NCI-H1105 treated with DMSO at 0.1 percent for 48 hours (cell line): ENCODE measurements around the gene TMOD3.
"Not testable (repeated sequence)": the region's sequence is repeated elsewhere in the genome, so short reads cannot be mapped to it uniquely, and the experiment has no call there.

ENCODE experiments used
- DNase-seq: peaks from one replicate; lab custom pipeline; 2025; lab: John Stamatoyannopoulos, UW

Gene TMOD3

DNA sequence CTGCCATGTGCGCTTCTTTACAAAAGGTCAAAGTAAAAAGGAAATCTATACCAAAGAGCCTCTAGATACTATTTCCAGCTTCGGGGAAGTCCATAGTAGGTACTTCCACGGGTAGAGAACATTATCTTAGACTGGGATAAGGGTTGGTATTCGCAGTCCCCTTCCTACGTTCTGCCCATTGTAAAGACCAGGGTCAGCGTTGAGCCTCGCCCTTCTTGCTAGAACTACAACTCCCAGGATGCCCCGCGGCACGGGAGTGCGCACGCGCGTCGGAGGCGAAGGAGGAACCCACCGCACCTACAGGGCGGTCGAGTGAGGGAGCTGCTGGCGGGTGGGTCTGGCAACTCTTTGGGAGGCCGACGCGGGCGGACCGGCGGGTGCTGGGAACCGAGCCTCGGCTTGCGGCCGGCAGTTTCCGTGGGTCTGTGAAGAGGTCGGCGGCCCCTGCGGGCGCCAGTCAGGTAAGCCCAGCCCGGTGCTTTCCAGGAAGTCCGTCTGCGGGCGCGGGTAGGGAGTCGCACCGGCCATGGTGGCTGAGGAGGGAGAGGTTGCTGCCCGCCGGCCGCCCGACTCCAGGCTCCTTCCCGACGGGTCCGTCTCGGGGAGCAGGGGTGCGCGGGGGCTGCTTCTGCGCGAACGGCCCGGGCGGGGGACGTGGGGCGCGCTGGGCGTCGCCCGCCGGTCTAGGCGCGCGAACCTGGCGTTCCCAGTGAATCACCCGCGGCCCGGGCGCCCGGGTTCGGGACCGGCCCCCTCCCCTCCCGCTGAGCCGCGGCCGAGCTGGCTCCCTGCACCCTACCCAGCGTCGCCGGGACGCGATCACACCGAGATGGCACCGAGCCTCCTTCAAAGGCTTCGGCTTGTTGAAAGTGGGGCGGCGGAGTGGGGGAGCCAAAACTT, at the start of gene TMOD3:
TMOD3 (plus strand) TSS at position 278 of the 900 bp plus-strand sequence. CDS start 33,232 bp downstream, outside the sequence.
- DNase-seq, result peak; percentile 70

DNA sequence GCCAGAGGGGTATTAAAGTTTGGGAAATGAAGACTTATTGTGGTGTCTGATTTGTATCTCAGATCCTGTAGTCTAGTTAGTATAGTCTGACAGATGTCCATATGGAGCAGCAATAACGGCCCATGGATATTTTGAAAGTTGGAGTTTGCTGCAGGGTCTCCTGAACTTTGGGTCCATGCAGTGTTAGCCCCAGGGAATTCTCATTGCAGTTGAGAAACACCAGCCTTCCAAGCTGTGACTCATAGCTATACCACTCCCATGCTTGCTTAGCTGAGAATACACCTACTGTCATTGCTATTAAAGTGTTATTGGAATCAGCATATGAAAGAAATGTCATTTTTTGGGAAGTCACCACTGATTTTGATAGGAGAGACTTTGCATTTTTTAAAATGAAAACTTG, 48.8 kb upstream of the TMOD3 start:
- DNase-seq, result no peak

DNA sequence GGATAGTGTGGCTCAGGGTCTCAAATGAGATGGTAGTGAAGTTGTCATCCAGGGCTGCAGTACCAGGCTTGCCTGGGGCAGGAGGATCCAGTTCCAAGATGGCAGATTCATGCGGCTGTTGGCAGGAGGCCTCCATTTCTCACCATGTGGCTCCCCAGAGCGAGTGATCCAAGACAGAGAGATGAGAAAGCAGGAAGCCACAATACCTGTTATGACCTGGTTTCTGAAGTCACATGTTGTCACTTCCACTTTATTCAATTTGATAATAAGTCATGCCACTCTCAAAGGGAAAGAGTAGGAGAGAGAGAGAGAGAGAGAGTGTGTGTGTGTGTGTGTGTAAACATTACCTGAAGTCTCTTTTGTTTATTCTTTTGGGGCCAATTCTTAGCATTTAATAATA, 47.9 kb upstream of the TMOD3 start:
- no peak for DNase-seq

DNA sequence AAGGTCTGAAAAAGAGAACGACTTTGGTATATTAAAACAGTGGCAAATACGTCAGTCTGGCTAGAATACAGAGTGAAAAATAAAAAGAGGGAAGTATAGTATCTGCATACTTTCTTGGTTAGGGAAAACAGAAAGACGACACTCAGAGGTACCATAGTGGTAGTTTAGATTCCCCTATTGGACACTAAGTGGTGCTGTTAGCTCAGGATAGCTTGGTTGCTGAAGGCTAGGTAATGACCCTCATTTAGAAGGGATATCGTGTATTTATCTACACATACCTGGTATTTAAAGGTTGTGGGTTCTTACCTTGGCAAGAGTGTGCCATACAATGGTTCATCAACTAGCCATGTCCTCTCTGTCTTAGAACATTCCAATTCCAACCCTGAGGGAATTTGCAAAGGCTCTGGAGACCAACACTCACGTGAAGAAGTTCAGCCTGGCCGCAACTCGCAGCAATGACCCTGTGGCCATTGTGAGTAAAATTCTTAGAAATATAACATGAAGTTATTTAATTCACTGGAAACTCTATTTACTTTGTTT, 47.0 kb upstream of the TMOD3 start:
- DNase-seq, result peak; percentile 20

DNA sequence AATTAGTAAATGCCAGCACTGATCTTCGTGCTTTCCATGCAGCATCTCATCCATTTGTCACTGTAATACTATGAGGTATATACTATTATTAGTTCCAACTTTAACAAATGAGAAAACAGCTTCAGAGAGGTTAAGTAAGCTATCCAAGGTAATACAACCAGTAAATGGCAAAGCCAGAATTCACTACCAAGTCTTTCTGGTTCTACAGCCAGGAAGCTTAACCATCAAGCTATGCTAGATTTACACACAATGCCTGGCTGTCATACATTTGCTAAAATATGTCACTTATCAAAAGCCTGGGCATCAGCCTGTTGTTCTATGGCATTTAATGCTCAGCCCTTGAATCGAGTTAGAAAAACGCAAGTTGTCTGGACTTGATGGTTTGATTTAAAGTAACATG, 45.5 kb upstream of the TMOD3 start:
- no peak for DNase-seq

DNA sequence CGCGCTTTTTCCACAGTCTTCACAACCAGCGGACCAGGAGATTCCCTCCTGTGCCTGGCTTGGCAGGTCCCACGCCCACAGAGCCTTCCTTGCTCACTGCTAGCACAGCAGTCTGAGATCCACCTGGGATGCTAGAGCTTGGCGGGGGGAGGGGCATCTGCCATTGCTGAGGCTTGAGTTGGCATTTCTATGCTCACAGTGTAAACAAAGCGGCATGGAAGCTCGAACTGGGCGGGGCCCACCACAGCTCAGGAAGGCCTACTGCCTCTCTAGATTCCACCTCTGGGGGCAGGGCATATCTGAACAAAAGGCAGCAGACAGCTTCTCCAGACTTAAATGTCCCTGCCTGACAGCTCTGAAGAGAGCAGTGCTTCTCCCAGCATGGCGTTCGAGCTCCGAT, 42.3 kb upstream of the TMOD3 start:
- DNase-seq, result not testable (repeated sequence)

DNA sequence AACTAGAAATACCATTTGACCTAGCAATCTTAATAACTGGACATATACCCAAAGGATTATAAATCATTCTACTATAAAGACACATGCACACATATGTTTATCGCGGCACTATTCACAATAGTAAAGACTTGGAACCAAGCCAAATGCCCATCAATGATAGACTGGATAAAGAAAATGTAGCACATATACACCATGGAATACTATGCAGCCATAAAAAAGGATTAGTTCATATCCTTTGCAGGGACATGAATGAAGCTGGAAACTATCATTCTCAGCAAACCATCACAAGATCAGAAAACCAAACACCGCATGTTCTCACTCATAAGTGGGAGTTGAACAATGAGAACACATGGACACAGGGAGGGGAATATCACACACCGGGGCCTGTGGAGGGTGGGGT, 37.0 kb upstream of the TMOD3 start:
- not testable (repeated sequence) for DNase-seq

DNA sequence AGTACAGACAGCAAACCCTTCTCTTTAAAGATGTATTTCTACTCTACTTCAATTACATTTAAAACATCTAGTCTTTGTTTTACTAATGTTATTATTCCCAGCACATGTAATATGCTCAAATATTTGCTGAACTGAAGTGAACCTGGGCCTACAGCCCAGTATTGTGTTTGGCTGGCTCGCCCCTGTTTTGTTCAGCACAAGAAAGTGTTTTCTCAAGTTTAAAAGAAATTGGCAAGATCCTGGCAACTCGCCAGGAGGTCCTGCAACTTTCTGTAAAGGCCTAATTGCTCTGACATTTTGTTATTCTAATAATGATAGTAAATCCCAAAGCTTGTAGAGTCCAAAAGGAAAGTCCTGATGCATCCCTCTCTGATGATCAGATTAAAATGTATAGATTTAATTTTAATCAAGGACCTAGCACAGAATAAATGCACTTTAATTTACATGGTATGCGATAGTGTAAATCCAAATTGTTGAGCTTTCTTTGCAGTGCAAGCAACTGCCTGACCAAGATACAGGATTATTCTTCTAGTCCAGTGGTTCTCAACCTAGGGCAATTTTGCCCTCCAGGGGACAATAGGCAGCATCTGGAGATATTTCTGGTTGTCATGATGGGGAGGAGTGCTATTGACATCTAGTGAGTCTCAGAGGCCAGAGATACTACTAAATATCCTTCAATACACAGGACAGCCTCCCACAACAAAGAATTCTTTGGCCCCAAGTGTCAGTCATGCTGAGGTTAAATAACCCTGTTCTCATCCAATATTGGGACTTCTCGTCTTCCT, 35.7 kb upstream of the TMOD3 start:
- peak; percentile 5 for DNase-seq

DNA sequence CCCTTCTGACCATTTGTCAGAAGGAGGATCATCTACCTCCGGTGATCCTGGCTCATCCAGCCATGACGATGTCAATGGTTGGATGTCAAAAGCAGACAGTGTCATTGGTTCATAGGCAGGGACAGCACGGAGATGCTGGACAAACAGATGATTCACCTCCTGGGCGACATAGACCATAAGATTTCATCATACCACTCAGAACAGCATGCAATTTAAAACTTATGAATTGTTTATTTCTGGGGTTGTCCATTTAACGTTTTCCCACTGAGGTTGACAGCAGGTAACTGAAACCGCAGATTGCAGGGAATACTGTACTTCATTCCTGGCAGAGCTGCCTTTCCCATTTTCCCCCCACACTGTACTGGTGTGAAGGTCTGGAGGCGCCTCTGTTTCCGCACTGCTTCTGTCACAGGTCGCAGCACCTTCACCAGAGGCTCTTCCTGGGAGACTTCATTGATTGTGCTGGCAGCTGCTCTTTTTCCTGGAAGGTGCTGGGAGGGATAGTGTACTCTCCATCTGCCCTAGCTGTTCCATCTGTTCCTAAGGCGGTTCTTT, 32.5 kb upstream of the TMOD3 start:
- DNase-seq, result no peak

DNA sequence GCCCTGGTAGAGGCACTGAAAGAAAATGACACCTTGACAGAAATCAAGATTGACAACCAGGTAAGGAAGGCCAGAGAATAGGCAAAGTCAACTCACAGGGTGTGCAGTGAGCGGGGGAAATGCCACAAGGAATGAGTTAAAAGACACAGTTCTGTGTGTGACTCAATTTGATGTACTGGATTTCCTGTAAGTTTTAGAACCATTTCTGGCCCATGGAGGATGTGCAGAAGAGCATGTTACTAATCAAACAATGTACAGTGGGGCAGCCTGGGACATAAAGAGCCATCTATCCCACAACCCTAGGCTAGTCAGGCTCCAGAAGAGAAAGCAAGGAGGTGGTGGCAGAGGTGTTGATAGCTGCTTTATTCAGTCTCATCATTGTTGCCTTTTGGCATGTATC, 31.2 kb upstream of the TMOD3 start:
- no peak for DNase-seq

DNA sequence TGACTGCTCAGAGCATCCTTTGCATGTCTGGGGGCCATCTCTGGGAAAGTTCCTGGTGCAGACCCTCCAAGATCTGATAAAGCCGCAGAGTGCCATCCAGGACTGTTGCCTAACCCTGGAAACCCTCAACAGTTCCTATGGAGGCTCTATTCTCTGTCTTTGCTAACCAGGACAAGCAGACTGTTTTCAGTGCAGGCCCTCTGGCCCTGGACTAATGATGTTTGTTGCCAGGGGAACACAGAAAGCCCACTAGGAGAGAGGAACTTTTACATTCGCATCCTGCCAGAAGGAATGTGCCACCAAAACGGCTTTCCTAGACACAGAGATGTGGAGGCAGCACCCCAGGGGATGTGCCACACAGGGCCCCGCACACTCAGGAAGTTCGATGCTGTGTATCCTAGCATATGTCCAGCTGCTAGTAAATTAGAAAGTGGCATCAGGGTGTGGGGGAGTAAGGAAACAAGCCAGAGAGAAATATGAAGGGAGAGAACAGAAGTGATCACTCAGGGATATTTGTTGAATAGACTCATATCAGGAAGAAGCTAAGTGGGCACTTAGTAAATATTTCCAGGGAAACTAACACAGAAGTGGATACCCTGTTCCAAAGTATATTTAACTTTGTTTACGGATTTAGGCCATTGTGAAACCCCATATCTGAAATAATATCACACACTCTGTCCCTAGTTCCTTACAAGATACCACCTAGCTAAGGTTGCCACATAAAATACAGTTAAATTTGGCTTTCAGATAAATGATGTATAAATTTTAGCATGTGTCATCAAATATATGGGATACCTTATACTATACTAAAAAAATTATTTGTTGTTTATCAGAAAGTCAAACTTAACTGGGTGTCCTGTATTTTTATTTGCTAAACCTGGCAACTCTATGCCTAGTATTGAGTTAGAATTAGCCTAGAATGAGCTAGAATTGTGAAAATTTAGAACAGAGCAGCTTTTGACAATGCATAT, 29.9 kb upstream of the TMOD3 start:
- DNase-seq, result no peak

DNA sequence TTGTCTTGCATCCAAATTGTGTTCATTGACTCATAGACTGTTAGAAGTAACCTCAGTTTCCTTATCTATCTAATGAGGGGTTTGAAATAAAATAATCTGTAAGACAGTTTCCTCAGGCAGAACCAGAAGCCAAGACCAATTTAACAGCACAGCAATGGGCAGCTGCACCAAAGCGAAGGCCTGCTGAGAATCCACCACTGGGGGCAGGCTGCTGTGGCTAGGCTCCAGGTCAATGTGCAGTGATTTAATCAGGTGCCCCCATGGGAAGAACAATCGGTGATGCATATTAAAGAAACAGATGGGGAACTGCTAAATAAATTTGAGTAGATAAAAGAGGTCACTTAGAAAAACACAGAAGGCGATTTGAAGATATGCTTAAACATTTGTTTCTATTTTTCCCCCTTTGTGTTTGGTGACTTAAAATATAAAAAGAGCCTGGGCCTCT, 28.0 kb upstream of the TMOD3 start:
- no peak for DNase-seq

DNA sequence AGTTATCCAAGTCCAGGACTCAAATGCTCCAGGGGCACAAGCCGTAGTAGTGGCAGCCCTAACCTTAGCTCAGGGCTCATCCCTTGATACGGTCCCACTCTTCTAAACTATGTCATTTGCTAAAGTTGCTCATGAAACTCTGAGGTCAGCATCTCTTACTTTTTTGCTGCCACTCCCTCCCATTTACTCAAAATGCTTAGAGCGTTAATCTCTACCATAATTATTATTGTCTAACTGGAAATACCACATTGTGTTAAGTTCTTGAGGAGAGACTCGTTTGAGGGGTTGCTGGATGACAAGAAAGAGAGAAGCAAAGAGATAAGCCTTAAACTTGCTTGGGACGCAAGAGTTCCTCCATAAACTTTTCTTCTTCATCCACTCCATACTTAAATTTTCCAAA, 26.9 kb upstream of the TMOD3 start:
- DNase-seq, result no peak

DNA sequence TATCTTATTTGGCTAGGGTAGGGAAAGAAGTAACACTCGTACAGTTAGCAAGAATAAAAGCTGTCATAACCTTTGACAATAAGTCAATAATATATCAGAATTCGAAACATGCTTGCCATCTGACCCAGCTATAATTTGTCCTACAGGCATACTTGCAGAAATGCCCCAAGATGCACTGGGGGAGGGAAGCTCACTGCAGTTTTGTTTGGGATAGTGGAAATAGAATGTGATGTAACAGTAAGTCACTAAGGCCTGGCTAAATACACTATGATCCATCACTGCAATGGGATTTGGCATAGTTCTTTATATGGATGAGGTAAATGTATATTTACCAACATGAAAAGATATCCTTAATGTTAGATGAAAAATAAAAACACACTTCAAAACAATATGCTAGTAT, 25.5 kb upstream of the TMOD3 start:
- no peak for DNase-seq

DNA sequence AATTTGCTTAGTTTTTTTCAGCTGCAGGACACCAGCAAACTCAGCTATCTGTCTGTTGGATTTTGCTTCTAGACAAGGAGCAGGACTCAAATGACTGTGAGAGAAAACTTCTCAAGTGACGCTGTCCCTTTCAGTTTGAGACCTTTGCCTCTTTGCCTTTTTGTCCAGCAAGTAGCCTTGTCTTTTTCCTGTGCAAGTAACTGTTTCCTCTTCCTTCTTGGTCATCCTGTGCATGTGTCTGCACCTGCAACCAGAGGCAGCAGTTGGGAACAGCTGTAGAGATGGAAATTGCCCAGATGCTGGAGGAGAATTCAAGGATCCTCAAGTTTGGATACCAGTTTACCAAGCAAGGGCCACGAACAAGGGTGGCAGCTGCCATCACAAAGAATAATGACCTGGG, 23.3 kb upstream of the TMOD3 start:
- no peak for DNase-seq

DNA sequence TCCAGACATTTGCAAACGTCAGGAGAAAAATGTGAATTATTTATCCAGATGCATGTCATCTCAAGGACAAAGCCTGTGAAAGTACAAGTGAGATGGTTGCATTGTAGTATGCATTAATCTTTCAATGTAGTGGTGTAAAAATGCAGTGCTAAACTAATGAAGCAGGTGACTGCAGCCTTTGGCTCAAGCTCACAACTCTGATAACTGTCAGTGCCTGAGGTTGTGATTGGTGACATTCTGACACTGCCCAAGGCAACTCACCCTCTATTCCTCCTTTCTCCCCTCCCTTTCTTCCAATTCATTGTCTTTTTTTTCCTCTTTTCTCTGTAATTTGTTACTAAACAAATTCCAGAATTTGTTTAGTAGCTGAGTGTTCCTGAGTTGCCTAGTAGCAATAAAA, 20.0 kb upstream of the TMOD3 start:
- no peak for DNase-seq

DNA sequence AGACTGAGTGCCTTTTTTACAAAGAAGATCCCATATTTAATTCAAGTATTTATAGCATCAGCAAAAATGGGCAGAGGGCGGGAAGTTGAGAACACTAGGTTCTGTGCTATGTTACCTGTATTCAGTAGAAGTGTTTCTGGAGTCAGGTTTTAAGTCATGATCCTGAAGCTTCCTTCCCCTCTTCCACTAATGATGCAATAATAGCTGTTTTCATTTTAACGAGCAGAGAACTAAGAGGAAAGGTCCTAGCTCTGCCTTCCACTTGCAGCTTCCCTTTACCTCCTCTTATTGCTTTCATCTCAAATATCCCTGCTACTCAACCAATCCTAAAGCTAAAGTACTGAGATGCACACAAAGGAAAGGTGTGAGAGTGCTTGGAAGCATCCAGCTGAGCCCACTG, 16.9 kb upstream of the TMOD3 start:
- DNase-seq, result no peak

DNA sequence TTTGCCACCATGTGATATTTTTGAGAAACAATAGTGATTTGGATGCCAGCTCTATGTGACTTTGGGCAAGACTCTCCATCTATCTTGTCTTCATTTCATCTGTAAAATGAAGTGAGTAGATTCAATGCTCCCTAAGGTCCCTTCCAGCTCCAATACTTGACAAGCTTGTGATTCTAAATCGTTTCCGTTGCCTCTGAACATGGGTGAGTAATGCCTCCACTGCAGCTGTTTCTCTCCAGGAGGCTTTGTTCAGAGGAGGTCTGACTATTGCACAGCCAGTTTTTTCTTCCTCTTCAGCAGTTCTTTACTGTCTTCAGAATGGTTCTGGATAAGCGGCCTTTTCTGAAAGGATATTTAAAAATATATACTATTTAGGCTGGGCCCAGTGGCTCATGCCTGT, 14.8 kb upstream of the TMOD3 start:
- no peak for DNase-seq

DNA sequence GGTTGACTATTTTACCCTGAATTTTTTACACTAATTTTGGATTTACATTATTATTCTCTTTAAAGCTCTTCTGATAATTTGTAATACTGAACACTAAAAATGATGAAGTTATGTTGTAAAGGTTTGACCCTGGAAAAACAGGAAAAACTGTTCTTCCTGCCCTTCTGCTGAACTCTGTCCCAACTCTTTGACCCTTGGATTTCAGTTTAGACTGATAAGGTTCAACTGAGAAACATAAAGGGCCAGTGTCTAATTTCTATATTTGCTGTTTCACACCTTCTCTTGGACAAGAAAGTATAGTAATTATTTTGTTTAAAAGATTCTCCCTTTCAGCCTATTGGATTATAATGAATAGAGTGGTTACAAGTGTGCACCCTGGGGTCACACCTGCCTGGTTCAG, 12.8 kb upstream of the TMOD3 start:
- DNase-seq, result no peak

DNA sequence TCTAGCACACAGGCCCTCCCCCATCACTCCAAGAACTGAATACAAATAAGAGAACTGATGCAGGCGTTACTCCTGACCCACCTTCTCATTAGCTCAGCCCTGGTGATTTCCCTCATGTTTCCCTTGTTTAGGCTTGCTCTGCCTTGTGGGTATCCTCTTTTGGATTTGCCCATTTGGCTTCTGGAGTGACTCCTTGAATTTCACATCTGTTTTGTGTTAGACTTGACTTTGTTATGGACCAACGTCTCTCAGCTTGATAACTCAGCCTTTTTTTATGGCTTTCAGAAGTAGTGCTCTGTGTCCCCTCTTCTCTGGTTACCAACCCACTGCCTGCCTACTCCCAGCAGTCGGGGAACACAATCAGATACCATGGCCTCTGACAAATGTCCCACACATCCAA, 11.3 kb upstream of the TMOD3 start:
- no peak for DNase-seq

DNA sequence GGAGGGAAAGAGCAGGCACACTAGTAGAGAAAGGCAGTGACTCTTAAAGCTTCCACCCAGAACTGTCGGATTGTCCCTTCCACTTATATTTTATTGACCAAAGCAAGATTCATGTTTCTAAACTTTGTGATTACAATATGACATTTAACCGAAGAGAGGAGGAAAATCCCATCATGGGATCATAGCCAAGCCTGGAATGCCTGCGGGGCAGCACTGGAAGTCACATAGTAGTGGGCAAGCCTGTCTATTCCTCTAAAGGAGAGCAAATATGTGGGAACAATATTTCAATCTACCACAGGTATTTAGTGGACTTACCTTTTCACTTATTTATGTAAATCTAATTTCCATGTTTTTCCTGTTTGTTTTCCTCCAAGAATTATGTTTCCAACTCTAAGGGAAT, 3.8 kb upstream of the TMOD3 start:
- DNase-seq, result no peak
